AML-193 (cell line): ENCODE data around the gene AOAH.
"Not testable (repeated sequence)": the region's sequence is repeated elsewhere in the genome, so short reads cannot be mapped to it uniquely, and the experiment has no call there.

ENCODE experiments used
- DNase-seq, 2 experiments: peaks; one replicate each; lab custom pipeline; 2025; lab: John Stamatoyannopoulos, UW

AOAH gene

GRCh38 chr7:36507475-36508440, 216.5 kb downstream of the AOAH start:
- no peak for DNase-seq

- DNase-seq = no peak
Measured at GRCh38 chr7:36506820-36507219, 217.5 kb downstream of the AOAH start.

- DNase-seq = no peak
Measured at GRCh38 chr7:36506130-36506798, 218.0 kb downstream of the AOAH start.

GRCh38 chr7:36504617-36505016, 219.7 kb downstream of the AOAH start:
- DNase-seq = not testable (repeated sequence)

GRCh38 chr7:36504216-36504615, 220.1 kb downstream of the AOAH start:
- DNase-seq = not testable (repeated sequence)

GRCh38 chr7:36497775-36498174, 226.5 kb downstream of the AOAH start:
- DNase-seq = no peak

GRCh38 chr7:36497176-36497575, 227.1 kb downstream of the AOAH start:
- not testable (repeated sequence) for DNase-seq

- DNase-seq = no peak
Measured at GRCh38 chr7:36496576-36496975, 227.7 kb downstream of the AOAH start.

- no peak for DNase-seq
Measured at GRCh38 chr7:36491317-36491716, 233.0 kb downstream of the AOAH start.

- no peak for DNase-seq
Measured at GRCh38 chr7:36490419-36490830, 233.9 kb downstream of the AOAH start.

- not testable (repeated sequence) for DNase-seq
Measured at GRCh38 chr7:36488672-36489071, 235.6 kb downstream of the AOAH start.

GRCh38 chr7:36487756-36488336, 236.4 kb downstream of the AOAH start:
- peak; percentile 55 to 69 for DNase-seq

GRCh38 chr7:36486336-36486735, 238.0 kb downstream of the AOAH start:
- DNase-seq = no peak

GRCh38 chr7:36484265-36484664, 240.0 kb downstream of the AOAH start:
- DNase-seq = no peak

- DNase-seq = not testable (repeated sequence)
Measured at GRCh38 chr7:36483853-36484252, 240.4 kb downstream of the AOAH start.

- no peak for DNase-seq
Measured at GRCh38 chr7:36478745-36479144, 245.5 kb downstream of the AOAH start.

- DNase-seq = no peak
Measured at GRCh38 chr7:36475381-36475780, 248.9 kb downstream of the AOAH start.

- no peak for DNase-seq
Measured at GRCh38 chr7:36475011-36475342, 249.3 kb downstream of the AOAH start.

GRCh38 chr7:36474283-36475010, 249.8 kb downstream of the AOAH start:
- no peak for DNase-seq

- peak; percentile 26 to 27 for DNase-seq
Measured at GRCh38 chr7:36473454-36474282, 250.6 kb downstream of the AOAH start.

GRCh38 chr7:36472141-36472729, 252.1 kb downstream of the AOAH start:
- no peak for DNase-seq
